H1 (cell line): ENCODE data around the gene ANKS1A.

Experiments
- POLR2A ChIP-seq, 2 experiments: IDR thresholded peaks; 1 replicate in 1 of 2; 2 replicates in 1 of 2; pipeline ENCODE4 v1.6.1; 2011; ENCODE audit warnings: low read depth in 2 of 2, low read length in 2 of 2, mild to moderate bottlenecking in 2 of 2; ENCODE audit errors: control extremely low read depth in 1 of 2
- YY1 ChIP-seq: IDR thresholded peaks from 2 replicates; pipeline ENCODE4 v1.6.1; 2011; ENCODE audit warnings: low read depth, mild to moderate bottlenecking, low read length
- TF ChIP-seq, protein P1 (sequence below), 3 experiments: IDR thresholded peaks; 1 replicate in 2 of 3; 2 replicates in 1 of 3; pipeline versions ENCODE4 v1.5.1 to v1.6.1; 2011; ENCODE audit warnings: low read length in 3 of 3, mild to moderate bottlenecking in 3 of 3, inconsistent platforms in 2 of 3, low read depth in 1 of 3, moderate library complexity in 1 of 3; ENCODE audit not compliant: insufficient read depth in 1 of 3; ENCODE audit errors: control extremely low read depth in 1 of 3

DNA sequence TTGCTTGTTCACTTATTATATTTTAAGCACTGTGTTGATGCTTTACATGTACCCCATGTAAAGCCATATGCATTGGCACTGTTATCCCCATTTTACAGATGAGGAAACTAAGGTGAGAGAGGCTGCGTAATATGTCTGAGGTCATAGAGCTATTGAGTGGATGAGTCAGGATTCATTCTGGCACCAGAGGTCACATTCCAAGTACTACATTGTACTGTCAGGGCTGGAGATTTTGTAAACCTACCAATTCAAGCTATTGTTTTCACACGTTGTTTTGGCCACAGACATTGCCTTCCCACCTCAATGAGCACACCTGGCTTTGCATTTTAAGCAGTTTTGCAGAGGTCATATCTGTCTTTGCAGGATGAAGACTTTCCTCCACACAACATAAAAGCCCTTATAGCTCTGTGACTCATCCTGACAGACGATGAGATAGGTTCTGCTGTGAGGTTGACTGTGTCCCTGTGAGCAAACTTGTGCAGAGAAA is 33.2 kb downstream of the ANKS1A start:
- TF ChIP-seq YY1 (no peak), POLR2A (IDR thresholded peaks at IDR 0.05; ENCODE audit: control extremely low read depth in 1 of 2, low read depth in 2 of 2, low read length in 2 of 2) (no peak)
- TF ChIP-seq, protein P1, sequence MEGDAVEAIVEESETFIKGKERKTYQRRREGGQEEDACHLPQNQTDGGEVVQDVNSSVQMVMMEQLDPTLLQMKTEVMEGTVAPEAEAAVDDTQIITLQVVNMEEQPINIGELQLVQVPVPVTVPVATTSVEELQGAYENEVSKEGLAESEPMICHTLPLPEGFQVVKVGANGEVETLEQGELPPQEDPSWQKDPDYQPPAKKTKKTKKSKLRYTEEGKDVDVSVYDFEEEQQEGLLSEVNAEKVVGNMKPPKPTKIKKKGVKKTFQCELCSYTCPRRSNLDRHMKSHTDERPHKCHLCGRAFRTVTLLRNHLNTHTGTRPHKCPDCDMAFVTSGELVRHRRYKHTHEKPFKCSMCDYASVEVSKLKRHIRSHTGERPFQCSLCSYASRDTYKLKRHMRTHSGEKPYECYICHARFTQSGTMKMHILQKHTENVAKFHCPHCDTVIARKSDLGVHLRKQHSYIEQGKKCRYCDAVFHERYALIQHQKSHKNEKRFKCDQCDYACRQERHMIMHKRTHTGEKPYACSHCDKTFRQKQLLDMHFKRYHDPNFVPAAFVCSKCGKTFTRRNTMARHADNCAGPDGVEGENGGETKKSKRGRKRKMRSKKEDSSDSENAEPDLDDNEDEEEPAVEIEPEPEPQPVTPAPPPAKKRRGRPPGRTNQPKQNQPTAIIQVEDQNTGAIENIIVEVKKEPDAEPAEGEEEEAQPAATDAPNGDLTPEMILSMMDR (IDR thresholded peaks at IDR 0.05; ENCODE audit: control extremely low read depth in 1 of 3, insufficient read depth in 1 of 3, low read depth in 1 of 3, low read length in 3 of 3) = no peak
